GM23338 (cell line): ENCODE data around the gene NAB2. TPM values are rescaled to one million over a fixed set of nuclear protein-coding genes. Genes with fewer than 3 reads are reported as not detected.

Source experiments
- ATAC-seq: fragments of 200-7000 bp; cut with Tn5 transposase; 3 replicates; pipeline ENCODE4 v1.9.1; 2020
- DNase-seq: peaks from one replicate; pipeline ENCODE4 v3.0.0-alpha.2; 2015; ENCODE audit warnings: low spot score
- H2AFZ ChIP-seq: fragments of 200-600 bp; sonication (generic); 2 replicates; pipeline ENCODE4 v1.8.0; 2016; ENCODE audit warnings: antibody characterized with exemption, mild to moderate bottlenecking, moderate library complexity
- H3F3A ChIP-seq: fragments of 200-600 bp; sonication (generic); replicated peaks from 2 replicates; pipeline ENCODE4 v1.8.0; 2017; ENCODE audit warnings: antibody characterized with exemption, mixed run types, low read depth
- H3K27ac ChIP-seq: fragments of 200-600 bp; sonication (generic); 2 replicates; pipeline ENCODE4 v1.6.1; 2016; ENCODE audit warnings: low read depth
- H3K27me3 ChIP-seq: fragments of 200-600 bp; sonication (generic); 2 replicates; pipeline ENCODE4 v1.8.0; 2016; ENCODE audit warnings: mild to moderate bottlenecking, mixed run types, moderate library complexity; ENCODE audit not compliant: insufficient read depth
- H3K36me3 ChIP-seq: fragments of 200-600 bp; sonication (generic); 2 replicates; pipeline ENCODE4 v1.8.0; 2016; ENCODE audit warnings: mild to moderate bottlenecking; ENCODE audit not compliant: insufficient read depth
- H3K4me1 ChIP-seq: fragments of 200-600 bp; sonication (generic); 2 replicates; pipeline ENCODE4 v1.8.0; 2016; ENCODE audit warnings: mild to moderate bottlenecking, moderate library complexity; ENCODE audit not compliant: insufficient read depth
- H3K4me2 ChIP-seq: fragments of 200-600 bp; sonication (generic); 2 replicates; pipeline ENCODE4 v1.7.1; 2017; ENCODE audit warnings: mixed run types
- H3K4me3 ChIP-seq: fragments of 200-600 bp; sonication (generic); 2 replicates; pipeline ENCODE4 v1.6.1; 2016; ENCODE audit warnings: mixed run types
- H3K79me2 ChIP-seq: fragments of 200-600 bp; sonication (generic); replicated peaks from 2 replicates; pipeline ENCODE4 v1.8.0; 2017; ENCODE audit warnings: mild to moderate bottlenecking; ENCODE audit not compliant: insufficient read depth
- H3K9me2 ChIP-seq: fragments of 200-600 bp; sonication (generic); 2 replicates; pipeline ENCODE4 v1.8.0; 2017; ENCODE audit not compliant: insufficient read depth
- H4K20me1 ChIP-seq: fragments of 200-600 bp; sonication (generic); replicated peaks from 2 replicates; pipeline ENCODE4 v1.8.0; 2017; ENCODE audit warnings: mild to moderate bottlenecking; ENCODE audit not compliant: insufficient read depth
- H3K27ac Mint-ChIP-seq: 2 replicates; pipeline ENCODE4 v1.8.0; 2020; ENCODE audit warnings: inconsistent platforms, mild to moderate bottlenecking, moderate library complexity, mixed read lengths
- H3K27me3 Mint-ChIP-seq: 3 replicates; pipeline ENCODE4 v1.8.0; 2022; ENCODE audit warnings: low read depth, mild to moderate bottlenecking, moderate library complexity, mixed read lengths, inconsistent platforms; ENCODE audit not compliant: insufficient read depth, poor library complexity
- H3K36me3 Mint-ChIP-seq: 3 replicates; pipeline ENCODE4 v1.8.0; 2021; ENCODE audit warnings: low read depth, mild to moderate bottlenecking, inconsistent platforms, moderate library complexity, mixed read lengths
- H3K4me1 Mint-ChIP-seq: 3 replicates; pipeline ENCODE4 v1.8.0; 2020; ENCODE audit warnings: mild to moderate bottlenecking, inconsistent platforms, mixed read lengths
- H3K4me3 Mint-ChIP-seq: 3 replicates; pipeline ENCODE4 v1.8.0; 2021; ENCODE audit warnings: moderate library complexity, mild to moderate bottlenecking, inconsistent platforms, mixed read lengths
- H3K9me3 Mint-ChIP-seq: 3 replicates; pipeline ENCODE4 v1.8.0; 2020; ENCODE audit warnings: moderate library complexity, mild to moderate bottlenecking, inconsistent platforms, mixed read lengths
- CREB1 ChIP-seq: fragments of 250-450 bp; sonication (Bioruptor Pico); IDR thresholded peaks from 2 replicates; pipeline ENCODE4 v1.5.0; 2020; ENCODE audit warnings: low read depth, mild to moderate bottlenecking, moderate library complexity
- CTCF ChIP-seq, 2 experiments: fragments of 200-600 bp in 1 of 2; sonication (generic) in 1 of 2; conservative IDR thresholded peaks; 2 replicates each; pipeline versions ENCODE4 v1.5.1 to v1.6.1; 2016 to 2017; ENCODE audit warnings: antibody characterized with exemption in 2 of 2, low read depth in 2 of 2, mild to moderate bottlenecking in 2 of 2, moderate library complexity in 1 of 2
- EZH2phosphoT487 ChIP-seq: fragments of 200-600 bp; sonication (generic); IDR thresholded peaks from one replicate; pipeline ENCODE4 v1.8.1; 2018; ENCODE audit warnings: antibody characterized with exemption; ENCODE audit not compliant: unreplicated experiment
- JUNB ChIP-seq: IDR thresholded peaks from one replicate; pipeline ENCODE4 v1.6.1; 2016; ENCODE audit warnings: antibody characterized with exemption; ENCODE audit not compliant: unreplicated experiment
- POLR2AphosphoS5 ChIP-seq: IDR thresholded peaks from 2 replicates; pipeline ENCODE4 v1.6.1; 2016; ENCODE audit warnings: antibody characterized with exemption, low read depth
- REST ChIP-seq: IDR thresholded peaks from one replicate; pipeline ENCODE4 v1.6.1; 2018; ENCODE audit warnings: antibody characterized with exemption; ENCODE audit not compliant: unreplicated experiment
- STAT1 ChIP-seq: IDR thresholded peaks from one replicate; pipeline ENCODE4 v1.6.1; 2016; ENCODE audit warnings: antibody characterized with exemption; ENCODE audit not compliant: unreplicated experiment
- ZNF114 ChIP-seq: fragments of 250-450 bp; sonication (Bioruptor Pico); IDR thresholded peaks from 2 replicates; pipeline ENCODE4 v1.5.0; 2020; ENCODE audit warnings: mild to moderate bottlenecking, moderate library complexity
- ZNF331 ChIP-seq: fragments of 250-450 bp; sonication (Bioruptor Pico); IDR thresholded peaks from 2 replicates; pipeline ENCODE4 v1.5.0; 2020; ENCODE audit warnings: low read depth, mild to moderate bottlenecking, moderate library complexity
- ZNF462 ChIP-seq: fragments of 250-450 bp; sonication (Bioruptor Pico); IDR thresholded peaks from 2 replicates; pipeline ENCODE4 v1.5.0; 2020; ENCODE audit warnings: mild to moderate bottlenecking, moderate library complexity
- polyA plus RNA-seq: library from polyadenylated mRNA; unstranded; fragments of >200 nt; fragmentation: Nextera tagmentation; extraction: Ambion mirVana; gene quantifications from 2 replicates; pipeline ENCODE4 v1.2.1, GENCODE V29; 2016
- total RNA-seq: library from RNA; depleted of rRNA; stranded (reverse); fragments of >200 nt; shearing (Covaris generic); gene quantifications from 2 replicates; pipeline ENCODE4 v1.2.3, GENCODE V29; 2014

The NAB2 gene
- total and polyA plus RNA-seq, 2 experiments from 2014 or later = 6.5 to 19.8 TPM

GRCh38 chr12:57080855-57081254, 8.1 kb upstream of the NAB2 start (continued):
- TF ChIP-seq REST (no peak), POLR2AphosphoS5 (no peak)

- H3K27ac ChIP-seq = peak overlapping the region; percentile 88
- H2AFZ ChIP-seq = peak overlapping the region; percentile 77
- peak overlapping the region; percentile 100 for H3K4me2 ChIP-seq
- no peaks in the 10 kb centered on the region for H3K9me2 ChIP-seq
- H4K20me1 ChIP-seq = no peaks in the 10 kb centered on the region; the same call in 1 of the 2 replicates
- Mint-ChIP-seq H3K4me3 (peak overlapping the region; percentile 78), H3K4me1 (peaks cover 22% of the 10 kb centered on the region), H3K9me3 (no peaks in the 10 kb centered on the region), H3K27me3 (peaks cover 17% of the 10 kb centered on the region), H3K27ac (peak overlapping the region; percentile 88), H3K36me3 (peaks cover 7% of the 10 kb centered on the region)
- peak; percentile 72 for DNase-seq
- no peak for ATAC-seq
- no peaks in the 10 kb centered on the region for H3K36me3 ChIP-seq
- H3K4me1 ChIP-seq = peaks cover 10% of the 10 kb centered on the region
- peak overlapping the region; percentile 77 for H3K4me3 ChIP-seq
- H3F3A ChIP-seq = peaks cover 9% of the 10 kb centered on the region; the same call in 1 of the 2 replicates
- no peaks in the 10 kb centered on the region for H3K27me3 ChIP-seq
- peaks cover 8% of the 10 kb centered on the region; the same call in 1 of the 2 replicates for H3K79me2 ChIP-seq
- TF ChIP-seq STAT1 = no peak
- no peak for TF ChIP-seq JUNB
- no peak for TF ChIP-seq POLR2AphosphoS5
- TF ChIP-seq CREB1 (CRISPR knock-in tag) = no peak
- no peak for TF ChIP-seq ZNF331 (CRISPR knock-in tag)
- no peak for TF ChIP-seq ZNF462 (CRISPR knock-in tag)
- no peak for TF ChIP-seq CTCF (conservative IDR thresholded peaks at IDR 0.05; ENCODE audit: low read depth in 2 of 2)
- no peak for TF ChIP-seq ZNF114 (CRISPR knock-in tag)
- no peak for TF ChIP-seq EZH2phosphoT487
Observed at GRCh38 chr12:57085999-57086492, 2.9 kb upstream of the NAB2 start.
